H9 (cell line): Measurements from ENCODE around the gene IQCF2. TPM values are rescaled to one million over a fixed set of nuclear protein-coding genes. Genes with fewer than 3 reads are reported as not detected.
A peak's percentile ranks its signal among the peaks of the same experiment; 100 is the strongest.

Experiments used
- DNase-seq: peaks from one replicate; pipeline ENCODE4 v3.0.0-alpha.2; 2017
- H2AFZ ChIP-seq: one replicate; pipeline ENCODE4 v1.6.1; 2013; ENCODE audit warnings: mild to moderate bottlenecking, low read length, control low read depth, moderate library complexity
- H2AK5ac ChIP-seq: 2 replicates; pipeline ENCODE4 v1.6.1; 2013; ENCODE audit warnings: low read length, control low read depth, mixed read lengths; ENCODE audit not compliant: insufficient read length
- H2BK120ac ChIP-seq: one replicate; pipeline ENCODE4 v1.6.1; 2013; ENCODE audit warnings: low read depth, mild to moderate bottlenecking, low read length, control low read depth, inconsistent platforms; ENCODE audit not compliant: poor library complexity, severe bottlenecking
- H2BK12ac ChIP-seq: 2 replicates; pipeline ENCODE4 v1.6.1; 2013; ENCODE audit warnings: low read length, control low read depth, mixed read lengths, low read depth; ENCODE audit not compliant: insufficient read length
- H2BK15ac ChIP-seq: 2 replicates; pipeline ENCODE4 v1.6.1; 2013; ENCODE audit warnings: low read depth, low read length, control low read depth
- H2BK20ac ChIP-seq: one replicate; pipeline ENCODE4 v1.6.1; 2013; ENCODE audit warnings: low read depth, mild to moderate bottlenecking, low read length, control low read depth, inconsistent platforms; ENCODE audit not compliant: poor library complexity, severe bottlenecking
- H2BK5ac ChIP-seq: 2 replicates; pipeline ENCODE4 v1.6.1; 2013; ENCODE audit warnings: low read length, control low read depth, mixed read lengths; ENCODE audit not compliant: insufficient read length
- H3K14ac ChIP-seq: 2 replicates; pipeline ENCODE4 v1.6.1; 2013; ENCODE audit warnings: low read length, control low read depth; ENCODE audit not compliant: insufficient read depth
- H3K18ac ChIP-seq: 2 replicates; pipeline ENCODE4 v1.6.1; 2013; ENCODE audit warnings: low read depth, mild to moderate bottlenecking, mixed read lengths, low read length, control low read depth; ENCODE audit not compliant: insufficient read length
- H3K23ac ChIP-seq: 2 replicates; pipeline ENCODE4 v1.6.1; 2013; ENCODE audit warnings: low read length, control low read depth, mixed read lengths, low read depth; ENCODE audit not compliant: insufficient read length
- H3K23me2 ChIP-seq: 2 replicates; pipeline ENCODE4 v1.6.1; 2013; ENCODE audit warnings: low read depth, mild to moderate bottlenecking, mixed read lengths, low read length, control low read depth; ENCODE audit not compliant: insufficient read length, poor library complexity, severe bottlenecking
- H3K27ac ChIP-seq: 2 replicates; pipeline ENCODE4 v1.5.1; 2013; ENCODE audit warnings: low read length, control low read depth, mixed read lengths, low read depth; ENCODE audit not compliant: insufficient read length
- H3K27me3 ChIP-seq: 2 replicates; pipeline ENCODE4 v1.6.1; 2013; ENCODE audit warnings: low read length, control low read depth, inconsistent platforms; ENCODE audit not compliant: insufficient read depth
- H3K4ac ChIP-seq: 2 replicates; pipeline ENCODE4 v1.6.1; 2013; ENCODE audit warnings: low read depth, mild to moderate bottlenecking, control low read depth, inconsistent platforms, low read length, moderate library complexity
- H3K4me1 ChIP-seq: 2 replicates; pipeline ENCODE4 v1.6.1; 2013; ENCODE audit warnings: low read length, control low read depth, inconsistent platforms; ENCODE audit not compliant: insufficient read depth
- H3K4me2 ChIP-seq: 2 replicates; pipeline ENCODE4 v1.6.1; 2013; ENCODE audit warnings: low read length, control low read depth, mixed read lengths; ENCODE audit not compliant: insufficient read length, insufficient read depth
- H3K56ac ChIP-seq: 2 replicates; pipeline ENCODE4 v1.6.1; 2013; ENCODE audit warnings: low read depth, mild to moderate bottlenecking, mixed read lengths, low read length, control low read depth; ENCODE audit not compliant: insufficient read length
- H3K79me1 ChIP-seq: 2 replicates; pipeline ENCODE4 v1.6.1; 2013; ENCODE audit warnings: low read depth, mild to moderate bottlenecking, moderate library complexity, low read length, control low read depth, inconsistent platforms; ENCODE audit not compliant: insufficient read depth, poor library complexity, severe bottlenecking
- H3K79me2 ChIP-seq: 2 replicates; pipeline ENCODE4 v1.6.1; 2013; ENCODE audit warnings: low read length, control low read depth, inconsistent platforms; ENCODE audit not compliant: insufficient read depth
- H3K9ac ChIP-seq: 2 replicates; pipeline ENCODE4 v1.6.1; 2013; ENCODE audit warnings: low read length, control low read depth, mixed read lengths; ENCODE audit not compliant: insufficient read length; ENCODE audit errors: extremely low read depth
- H3K9me3 ChIP-seq: one replicate; pipeline ENCODE4 v1.6.1; 2013; ENCODE audit warnings: low read depth, low read length, inconsistent platforms; ENCODE audit not compliant: control insufficient read depth
- H3T11ph ChIP-seq: one replicate; pipeline ENCODE4 v1.6.1; 2013; ENCODE audit warnings: mild to moderate bottlenecking, low read length, control low read depth, inconsistent platforms
- H4K20me1 ChIP-seq: one replicate; pipeline ENCODE4 v1.6.1; 2013; ENCODE audit not compliant: control insufficient read depth, insufficient read length, insufficient read depth
- H4K5ac ChIP-seq: 2 replicates; pipeline ENCODE4 v1.6.1; 2013; ENCODE audit warnings: low read depth, mild to moderate bottlenecking, mixed read lengths, low read length, control low read depth; ENCODE audit not compliant: insufficient read length
- H4K8ac ChIP-seq: replicated peaks from 2 replicates; pipeline ENCODE4 v1.6.1; 2013; ENCODE audit warnings: low read length, control low read depth, mixed read lengths, low read depth; ENCODE audit not compliant: insufficient read length
- H4K91ac ChIP-seq: 2 replicates; pipeline ENCODE4 v1.6.1; 2013; ENCODE audit warnings: low read depth, mild to moderate bottlenecking, moderate library complexity, mixed read lengths, low read length, control low read depth; ENCODE audit not compliant: insufficient read length
- H3K27ac Mint-ChIP-seq, 3 experiments: 2 replicates in 2 of 3; 3 replicates in 1 of 3; pipeline ENCODE4 v1.8.0; 2020 to 2021; ENCODE audit warnings: mixed read lengths in 3 of 3, mild to moderate bottlenecking in 1 of 3, moderate library complexity in 1 of 3
- H3K27me3 Mint-ChIP-seq: 2 replicates; pipeline ENCODE4 v1.8.0; 2021; ENCODE audit warnings: low read depth, mild to moderate bottlenecking, moderate library complexity, mixed read lengths
- H3K36me3 Mint-ChIP-seq, 3 experiments: 2 replicates in 2 of 3; 3 replicates in 1 of 3; pipeline ENCODE4 v1.8.0; 2020 to 2021; ENCODE audit warnings: low read depth in 3 of 3, mixed read lengths in 3 of 3; ENCODE audit not compliant: insufficient read depth in 1 of 3
- H3K4me1 Mint-ChIP-seq, 2 experiments: 2 replicates each; pipeline ENCODE4 v1.8.0; 2020; ENCODE audit warnings: mixed read lengths in 2 of 2
- H3K4me3 Mint-ChIP-seq, 2 experiments: 2 replicates in 1 of 2; 3 replicates in 1 of 2; pipeline ENCODE4 v1.8.0; 2020 to 2021; ENCODE audit warnings: mild to moderate bottlenecking in 2 of 2, mixed read lengths in 2 of 2, moderate library complexity in 1 of 2
- H3K9me3 Mint-ChIP-seq, 2 experiments: 2 replicates in 1 of 2; 3 replicates in 1 of 2; pipeline ENCODE4 v1.8.0; 2020; ENCODE audit warnings: mild to moderate bottlenecking in 2 of 2, mixed read lengths in 2 of 2, moderate library complexity in 1 of 2
- WGBS: extraction: QIAGEN DNeasy Blood & Tissue Kit; methylation state at CpG from one replicate; pipeline ENCODE4 v1.1.7; 2013; ENCODE audit warnings: missing lambda C conversion rate, low lambda C conversion rate, mixed read lengths; ENCODE audit not compliant: insufficient read length; ENCODE audit errors: extremely low coverage; 5-methylcytosine and 5-hydroxymethylcytosine counted together
- total RNA-seq: library from RNA; stranded (reverse); gene quantifications from 2 replicates; pipeline ENCODE4 v1.2.1, GENCODE V29; 2021
- TF ChIP-seq, protein P1 (sequence below): fragments of 200-600 bp; sonication (generic); conservative IDR thresholded peaks from 3 replicates; pipeline ENCODE4 v1.8.0; 2021; ENCODE audit warnings: antibody characterized with exemption, mild to moderate bottlenecking

IQCF2 gene
- total RNA-seq, 1 experiment from 2014 or later: not detected

DNA sequence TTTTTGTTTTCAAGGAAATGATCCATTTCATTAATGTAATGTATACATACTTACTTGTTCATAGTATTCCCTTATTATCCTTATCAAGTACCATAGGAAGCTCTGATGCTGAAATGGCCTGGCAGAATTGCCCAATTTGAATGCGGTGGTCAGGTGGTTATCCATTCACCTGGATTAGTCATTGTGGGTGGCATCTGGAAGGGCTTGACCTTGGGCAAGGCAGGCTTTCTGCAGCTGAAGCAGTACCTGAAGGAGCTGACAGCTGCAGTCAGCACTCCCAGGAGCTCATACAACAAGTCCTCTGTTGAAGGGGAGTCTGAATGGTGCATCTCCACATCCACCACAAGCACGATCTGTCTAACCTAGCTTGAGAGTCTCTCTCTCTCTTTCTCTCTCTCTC, 26.2 kb downstream of the IQCF2 start:
- H2AK5ac ChIP-seq: no peak overlapping the region
- Mint-ChIP-seq H3K27ac (peak overlapping the region in 1 of 3 experiments; percentile 29; a peak in 1 of 7 replicates), H3K36me3 (no peaks in the 10 kb centered on the region), H3K4me3 (no peak overlapping the region), H3K9me3 (no peaks in the 10 kb centered on the region; a peak in 1 of 5 replicates), H3K27me3 (peaks cover 3% of the 10 kb centered on the region), H3K4me1 (peaks cover 8 to 11% of the 10 kb centered on the region in 2 experiments)
- no peak overlapping the region for H2BK12ac ChIP-seq
- no peak overlapping the region for H2BK15ac ChIP-seq
- no peak overlapping the region for H4K5ac ChIP-seq
- no peaks in the 10 kb centered on the region for H3K9me3 ChIP-seq
- H4K8ac ChIP-seq: no peak overlapping the region
- no peak overlapping the region for H3K9ac ChIP-seq
- no peak overlapping the region for H3K23ac ChIP-seq
- H3K27ac ChIP-seq: no peak overlapping the region
- H2AFZ ChIP-seq: no peak overlapping the region
- no peak overlapping the region for H3T11ph ChIP-seq
- no peak overlapping the region for H2BK120ac ChIP-seq
- H3K18ac ChIP-seq: no peak overlapping the region
- H3K23me2 ChIP-seq: no peaks in the 10 kb centered on the region
- TF ChIP-seq, protein P1, sequence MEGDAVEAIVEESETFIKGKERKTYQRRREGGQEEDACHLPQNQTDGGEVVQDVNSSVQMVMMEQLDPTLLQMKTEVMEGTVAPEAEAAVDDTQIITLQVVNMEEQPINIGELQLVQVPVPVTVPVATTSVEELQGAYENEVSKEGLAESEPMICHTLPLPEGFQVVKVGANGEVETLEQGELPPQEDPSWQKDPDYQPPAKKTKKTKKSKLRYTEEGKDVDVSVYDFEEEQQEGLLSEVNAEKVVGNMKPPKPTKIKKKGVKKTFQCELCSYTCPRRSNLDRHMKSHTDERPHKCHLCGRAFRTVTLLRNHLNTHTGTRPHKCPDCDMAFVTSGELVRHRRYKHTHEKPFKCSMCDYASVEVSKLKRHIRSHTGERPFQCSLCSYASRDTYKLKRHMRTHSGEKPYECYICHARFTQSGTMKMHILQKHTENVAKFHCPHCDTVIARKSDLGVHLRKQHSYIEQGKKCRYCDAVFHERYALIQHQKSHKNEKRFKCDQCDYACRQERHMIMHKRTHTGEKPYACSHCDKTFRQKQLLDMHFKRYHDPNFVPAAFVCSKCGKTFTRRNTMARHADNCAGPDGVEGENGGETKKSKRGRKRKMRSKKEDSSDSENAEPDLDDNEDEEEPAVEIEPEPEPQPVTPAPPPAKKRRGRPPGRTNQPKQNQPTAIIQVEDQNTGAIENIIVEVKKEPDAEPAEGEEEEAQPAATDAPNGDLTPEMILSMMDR: no peak
- no peaks in the 10 kb centered on the region for H3K4me1 ChIP-seq
- no peaks in the 10 kb centered on the region for H3K27me3 ChIP-seq
- H3K4ac ChIP-seq: no peak overlapping the region
- no peaks in the 10 kb centered on the region for H4K20me1 ChIP-seq
- no peak overlapping the region for H3K56ac ChIP-seq
- H3K79me1 ChIP-seq: no peaks in the 10 kb centered on the region
- no peak overlapping the region for H3K14ac ChIP-seq
- H4K91ac ChIP-seq: no peak overlapping the region
- no CpG with 5 or more reads among the region's 2 CpGs for WGBS
- H3K79me2 ChIP-seq: no peaks in the 10 kb centered on the region
- no peak overlapping the region for H2BK20ac ChIP-seq
- H3K4me2 ChIP-seq: no peak overlapping the region
- no peak for DNase-seq
- no peak overlapping the region for H2BK5ac ChIP-seq
